ENCODE results near the gene SEMA3E.

- TF ChIP-seq CTCF (conservative IDR thresholded peaks at IDR 0.05; ENCODE audit: low read length) (no peak), EZH2phosphoT487 (IDR thresholded peaks at IDR 0.05; ENCODE audit: borderline replicate concordance) (no peak)
These were observed 128.2 kb downstream of the SEMA3E start for GRCh38 chr7:83520726-83521125.
